Activated T-cell treated with anti-CD3 and anti-CD28 coated beads, Interleukin-2, amount 50 U/mL, for 4 hours (primary cell): ENCODE measurements around the gene MACROH2A1. TPM values are rescaled to one million over a fixed set of nuclear protein-coding genes. Genes with fewer than 3 reads are reported as not detected.
A peak's percentile ranks its signal among the peaks of the same experiment; 100 is the strongest.

Experiments used
- ATAC-seq, 2 donors: fragments of 200-7000 bp; cut with Tn5 transposase; one replicate each; pipeline ENCODE4 v1.10.0; 2021
- DNase-seq: peaks from one replicate; pipeline ENCODE4 v3.0.0-alpha.2; 2020
- H3K27me3 Mint-ChIP-seq: one replicate; pipeline ENCODE4 v1.8.0; 2021; ENCODE audit warnings: low read depth, mixed read lengths
- H3K36me3 Mint-ChIP-seq: one replicate; pipeline ENCODE4 v1.8.0; 2022; ENCODE audit warnings: mixed read lengths; ENCODE audit not compliant: insufficient read depth
- H3K4me1 Mint-ChIP-seq: one replicate; pipeline ENCODE4 v1.8.0; 2021; ENCODE audit warnings: low read depth, mixed read lengths
- H3K4me3 Mint-ChIP-seq: one replicate; pipeline ENCODE4 v1.8.0; 2021; ENCODE audit warnings: mild to moderate bottlenecking, moderate library complexity, mixed read lengths
- H3K9me3 Mint-ChIP-seq: one replicate; pipeline ENCODE4 v1.8.0; 2021; ENCODE audit warnings: mixed read lengths
- total RNA-seq, 3 donors: library from RNA; stranded (reverse); gene quantifications; one replicate each; pipeline ENCODE4 v1.2.1, GENCODE V29; 2021

The MACROH2A1 gene
- total RNA-seq, 3 donors from 2014 or later = 204 to 234 (median 207) TPM

- ATAC-seq (no peak), DNase-seq (no peak)
- Mint-ChIP-seq H3K27me3 (no peaks in the 10 kb centered on the region), H3K4me3 (no peak overlapping the region), H3K36me3 (peaks cover 26% of the 10 kb centered on the region), H3K9me3 (no peaks in the 10 kb centered on the region), H3K4me1 (peaks cover 73% of the 10 kb centered on the region)
Observed at GRCh38 chr5:135395866-135396265, 3.2 kb downstream of the MACROH2A1 start.

- Mint-ChIP-seq H3K9me3 (no peaks in the 10 kb centered on the region), H3K27me3 (no peaks in the 10 kb centered on the region), H3K4me1 (peaks cover 75% of the 10 kb centered on the region), H3K36me3 (peaks cover 26% of the 10 kb centered on the region), H3K4me3 (no peak overlapping the region)
- DNase-seq = no peak
- no peak for ATAC-seq
Observed at GRCh38 chr5:135395451-135395850, 3.6 kb downstream of the MACROH2A1 start.

- Mint-ChIP-seq H3K36me3 (peaks cover 34% of the 10 kb centered on the region), H3K27me3 (no peaks in the 10 kb centered on the region), H3K4me3 (no peak overlapping the region), H3K4me1 (peaks cover 75% of the 10 kb centered on the region), H3K9me3 (no peaks in the 10 kb centered on the region)
- DNase-seq (no peak), ATAC-seq (no peak)
Observed at GRCh38 chr5:135394095-135394494, 4.9 kb downstream of the MACROH2A1 start.

- no peak overlapping the region for H3K4me3 Mint-ChIP-seq
- DNase-seq (no peak), ATAC-seq (no peak)
- no peaks in the 10 kb centered on the region for H3K27me3 Mint-ChIP-seq
- H3K36me3 Mint-ChIP-seq = peaks cover 37% of the 10 kb centered on the region
- peaks cover 75% of the 10 kb centered on the region for H3K4me1 Mint-ChIP-seq
- H3K9me3 Mint-ChIP-seq = no peaks in the 10 kb centered on the region
Observed at GRCh38 chr5:135393691-135394090, 5.3 kb downstream of the MACROH2A1 start.

- Mint-ChIP-seq H3K9me3 (no peaks in the 10 kb centered on the region), H3K36me3 (peaks cover 42% of the 10 kb centered on the region), H3K27me3 (no peaks in the 10 kb centered on the region), H3K4me1 (peaks cover 78% of the 10 kb centered on the region), H3K4me3 (no peak overlapping the region)
- ATAC-seq (no peak), DNase-seq (no peak)
Observed at GRCh38 chr5:135393229-135393628, 5.8 kb downstream of the MACROH2A1 start.

GRCh38 chr5:135392256-135392655 lies 6.8 kb downstream of the MACROH2A1 start:
- Mint-ChIP-seq H3K27me3 (no peaks in the 10 kb centered on the region), H3K4me3 (peak overlapping the region; percentile 21), H3K36me3 (peaks cover 46% of the 10 kb centered on the region), H3K4me1 (peaks cover 78% of the 10 kb centered on the region), H3K9me3 (no peaks in the 10 kb centered on the region)
- DNase-seq = no peak
- ATAC-seq = peak; percentile 56 to 66

- H3K4me1 Mint-ChIP-seq = peaks cover 78% of the 10 kb centered on the region
- H3K36me3 Mint-ChIP-seq = peaks cover 46% of the 10 kb centered on the region
- no peaks in the 10 kb centered on the region for H3K9me3 Mint-ChIP-seq
- no peak for ATAC-seq
- no peak for DNase-seq
- H3K27me3 Mint-ChIP-seq = no peaks in the 10 kb centered on the region
- no peak overlapping the region for H3K4me3 Mint-ChIP-seq
Observed at GRCh38 chr5:135391869-135392255, 7.2 kb downstream of the MACROH2A1 start.

- H3K27me3 Mint-ChIP-seq = no peaks in the 10 kb centered on the region
- peaks cover 78% of the 10 kb centered on the region for H3K4me1 Mint-ChIP-seq
- ATAC-seq (no peak), DNase-seq (no peak)
- no peak overlapping the region for H3K4me3 Mint-ChIP-seq
- peaks cover 51% of the 10 kb centered on the region for H3K36me3 Mint-ChIP-seq
- H3K9me3 Mint-ChIP-seq = no peaks in the 10 kb centered on the region
Observed at GRCh38 chr5:135391116-135391868, 7.7 kb downstream of the MACROH2A1 start.

GRCh38 chr5:135388860-135389435 lies 10.1 kb downstream of the MACROH2A1 start:
- Mint-ChIP-seq H3K27me3 (no peaks in the 10 kb centered on the region), H3K4me3 (no peak overlapping the region), H3K4me1 (peaks cover 63% of the 10 kb centered on the region), H3K9me3 (no peaks in the 10 kb centered on the region), H3K36me3 (peaks cover 60% of the 10 kb centered on the region)
- no peak for DNase-seq
- ATAC-seq = no peak

GRCh38 chr5:135387629-135387960 lies 11.4 kb downstream of the MACROH2A1 start:
- Mint-ChIP-seq H3K36me3 (peaks cover 60% of the 10 kb centered on the region), H3K4me1 (peaks cover 52% of the 10 kb centered on the region), H3K4me3 (no peak overlapping the region), H3K9me3 (no peaks in the 10 kb centered on the region), H3K27me3 (no peaks in the 10 kb centered on the region)
- DNase-seq = no peak
- ATAC-seq = no peak

- no peaks in the 10 kb centered on the region for H3K27me3 Mint-ChIP-seq
- H3K4me3 Mint-ChIP-seq = no peak overlapping the region
- H3K9me3 Mint-ChIP-seq = no peaks in the 10 kb centered on the region
- H3K4me1 Mint-ChIP-seq = peaks cover 51% of the 10 kb centered on the region
- ATAC-seq = peak in 1 of 2 donors; percentile 35
- no peak for DNase-seq
- H3K36me3 Mint-ChIP-seq = peaks cover 60% of the 10 kb centered on the region
Observed at GRCh38 chr5:135386886-135387628, 12.0 kb downstream of the MACROH2A1 start.

GRCh38 chr5:135386096-135386495 lies 12.9 kb downstream of the MACROH2A1 start:
- Mint-ChIP-seq H3K27me3 (no peaks in the 10 kb centered on the region), H3K36me3 (peaks cover 60% of the 10 kb centered on the region), H3K9me3 (no peaks in the 10 kb centered on the region), H3K4me3 (no peak overlapping the region), H3K4me1 (peaks cover 41% of the 10 kb centered on the region)
- no peak for ATAC-seq
- DNase-seq = no peak

- peaks cover 65% of the 10 kb centered on the region for H3K36me3 Mint-ChIP-seq
- no peak overlapping the region for H3K4me3 Mint-ChIP-seq
- peaks cover 39% of the 10 kb centered on the region for H3K4me1 Mint-ChIP-seq
- H3K9me3 Mint-ChIP-seq = no peaks in the 10 kb centered on the region
- DNase-seq (no peak), ATAC-seq (no peak)
- no peaks in the 10 kb centered on the region for H3K27me3 Mint-ChIP-seq
Observed at GRCh38 chr5:135385576-135385975, 13.5 kb downstream of the MACROH2A1 start.

GRCh38 chr5:135384898-135385297 lies 14.1 kb downstream of the MACROH2A1 start:
- DNase-seq (no peak), ATAC-seq (no peak)
- Mint-ChIP-seq H3K27me3 (no peaks in the 10 kb centered on the region), H3K9me3 (no peaks in the 10 kb centered on the region), H3K4me3 (no peak overlapping the region), H3K4me1 (peaks cover 35% of the 10 kb centered on the region), H3K36me3 (peaks cover 67% of the 10 kb centered on the region)
